ENCODE data around the gene CYBB.

The CYBB gene

GRCh38 chrX:37781814-37782213, 2.0 kb downstream of the CYBB start:
- no peak for DNase-seq
- no peaks in the 10 kb centered on the region for H3K36me3 ChIP-seq (ENCODE audit: control insufficient read depth, insufficient read depth, low read length)
- H3K9me3 ChIP-seq (ENCODE audit: control insufficient read depth, low read length): no peaks in the 10 kb centered on the region
- H3K27me3 ChIP-seq (replicated peaks; ENCODE audit: control insufficient read depth, insufficient read depth, low read length, poor library complexity, severe bottlenecking): no peaks in the 10 kb centered on the region
- H3K27ac ChIP-seq (ENCODE audit: insufficient read depth, low read length, poor library complexity, severe bottlenecking): no peak overlapping the region
- H3K4me1 ChIP-seq (ENCODE audit: control insufficient read depth, insufficient read depth, low read length, poor library complexity, severe bottlenecking): no peaks in the 10 kb centered on the region
- no peak overlapping the region for H3K4me3 ChIP-seq (ENCODE audit: insufficient read depth, low read depth, low read length, poor library complexity, severe bottlenecking)

DNA sequence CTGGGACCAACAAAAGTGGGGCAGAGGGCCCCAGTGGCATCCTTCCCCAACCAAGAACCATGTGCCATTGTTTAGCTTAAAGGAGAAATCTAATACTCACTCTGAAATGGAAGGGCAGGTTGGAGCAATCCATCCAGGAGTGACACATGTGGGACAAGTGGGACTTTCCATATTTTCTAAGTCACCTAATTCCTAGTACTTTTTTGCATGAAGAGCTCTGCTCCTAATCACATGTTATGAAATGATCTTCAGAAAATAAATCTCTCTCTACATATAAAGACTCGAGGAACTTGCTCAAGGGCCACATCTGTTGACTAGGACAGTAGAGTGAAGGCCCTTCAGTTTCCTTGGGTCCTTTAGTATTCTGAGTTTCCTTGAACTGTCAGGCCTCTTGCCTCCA, 2.5 kb downstream of the CYBB start:
- H3K4me3 ChIP-seq (ENCODE audit: insufficient read depth, low read depth, low read length, poor library complexity, severe bottlenecking): no peak overlapping the region
- DNase-seq: no peak
- H3K27me3 ChIP-seq (replicated peaks; ENCODE audit: control insufficient read depth, insufficient read depth, low read length, poor library complexity, severe bottlenecking): no peaks in the 10 kb centered on the region
- no peak overlapping the region for H3K27ac ChIP-seq (ENCODE audit: insufficient read depth, low read length, poor library complexity, severe bottlenecking)
- H3K4me1 ChIP-seq (ENCODE audit: control insufficient read depth, insufficient read depth, low read length, poor library complexity, severe bottlenecking): peaks cover 2% of the 10 kb centered on the region
- H3K36me3 ChIP-seq (ENCODE audit: control insufficient read depth, insufficient read depth, low read length): no peaks in the 10 kb centered on the region
- H3K9me3 ChIP-seq (ENCODE audit: control insufficient read depth, low read length): no peaks in the 10 kb centered on the region

DNA sequence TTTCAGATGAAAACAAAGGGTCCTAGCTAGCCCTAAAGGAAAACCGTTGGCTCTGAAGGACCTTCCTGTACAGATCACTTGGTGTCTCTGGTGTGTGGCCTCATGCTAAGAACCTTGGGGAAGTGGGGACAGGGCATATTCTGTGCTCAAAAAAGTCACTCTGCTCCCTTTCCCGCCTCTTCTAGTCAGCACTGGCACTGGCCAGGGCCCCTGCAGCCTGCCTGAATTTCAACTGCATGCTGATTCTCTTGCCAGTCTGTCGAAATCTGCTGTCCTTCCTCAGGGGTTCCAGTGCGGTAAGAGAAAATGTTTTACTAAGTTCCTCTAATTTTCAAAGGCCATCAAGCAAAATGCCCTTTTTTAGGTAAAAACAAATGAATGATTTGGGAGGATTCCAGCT, 3.4 kb downstream of the CYBB start:
- DNase-seq: no peak
- Histone ChIP-seq H3K4me1 (ENCODE audit: control insufficient read depth, insufficient read depth, low read length, poor library complexity, severe bottlenecking) (peaks cover 3% of the 10 kb centered on the region), H3K27ac (ENCODE audit: insufficient read depth, low read length, poor library complexity, severe bottlenecking) (no peak overlapping the region), H3K36me3 (ENCODE audit: control insufficient read depth, insufficient read depth, low read length) (no peaks in the 10 kb centered on the region), H3K27me3 (replicated peaks; ENCODE audit: control insufficient read depth, insufficient read depth, low read length, poor library complexity, severe bottlenecking) (no peaks in the 10 kb centered on the region), H3K4me3 (ENCODE audit: insufficient read depth, low read depth, low read length, poor library complexity, severe bottlenecking) (no peak overlapping the region), H3K9me3 (ENCODE audit: control insufficient read depth, low read length) (no peaks in the 10 kb centered on the region)

DNA sequence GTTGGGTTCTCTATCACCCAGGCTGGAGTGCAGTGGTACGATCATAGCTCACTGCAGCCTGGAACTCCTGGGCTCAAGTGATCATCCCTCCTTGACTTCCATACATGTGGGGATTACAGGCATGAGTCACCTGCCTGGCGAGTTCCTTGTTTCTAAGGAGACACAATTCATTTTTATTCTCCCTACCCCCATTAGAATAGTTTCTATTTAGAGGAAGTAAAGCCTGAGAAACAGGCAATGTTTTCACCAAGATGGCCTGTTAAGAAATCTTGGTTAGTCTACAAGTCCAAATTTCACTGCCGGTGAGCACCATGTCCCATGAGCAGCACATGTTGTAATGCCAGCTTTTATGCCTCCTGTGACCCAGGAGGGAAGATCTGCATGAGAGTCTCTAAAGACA, 5.7 kb downstream of the CYBB start:
- no peak for DNase-seq
- Histone ChIP-seq H3K9me3 (ENCODE audit: control insufficient read depth, low read length) (no peaks in the 10 kb centered on the region), H3K4me1 (ENCODE audit: control insufficient read depth, insufficient read depth, low read length, poor library complexity, severe bottlenecking) (peaks cover 3% of the 10 kb centered on the region), H3K4me3 (ENCODE audit: insufficient read depth, low read depth, low read length, poor library complexity, severe bottlenecking) (no peak overlapping the region), H3K36me3 (ENCODE audit: control insufficient read depth, insufficient read depth, low read length) (no peaks in the 10 kb centered on the region), H3K27ac (ENCODE audit: insufficient read depth, low read length, poor library complexity, severe bottlenecking) (no peak overlapping the region), H3K27me3 (replicated peaks; ENCODE audit: control insufficient read depth, insufficient read depth, low read length, poor library complexity, severe bottlenecking) (no peaks in the 10 kb centered on the region)

- no peak for DNase-seq
- H3K36me3 ChIP-seq (ENCODE audit: control insufficient read depth, insufficient read depth, low read length): no peaks in the 10 kb centered on the region
- H3K27me3 ChIP-seq (replicated peaks; ENCODE audit: control insufficient read depth, insufficient read depth, low read length, poor library complexity, severe bottlenecking): no peaks in the 10 kb centered on the region
- H3K9me3 ChIP-seq (ENCODE audit: control insufficient read depth, low read length): no peaks in the 10 kb centered on the region
- H3K4me1 ChIP-seq (ENCODE audit: control insufficient read depth, insufficient read depth, low read length, poor library complexity, severe bottlenecking): peaks cover 3% of the 10 kb centered on the region
- no peak overlapping the region for H3K27ac ChIP-seq (ENCODE audit: insufficient read depth, low read length, poor library complexity, severe bottlenecking)
- no peak overlapping the region for H3K4me3 ChIP-seq (ENCODE audit: insufficient read depth, low read depth, low read length, poor library complexity, severe bottlenecking)
Observed at GRCh38 chrX:37786624-37787422, 7.0 kb downstream of the CYBB start.

DNA sequence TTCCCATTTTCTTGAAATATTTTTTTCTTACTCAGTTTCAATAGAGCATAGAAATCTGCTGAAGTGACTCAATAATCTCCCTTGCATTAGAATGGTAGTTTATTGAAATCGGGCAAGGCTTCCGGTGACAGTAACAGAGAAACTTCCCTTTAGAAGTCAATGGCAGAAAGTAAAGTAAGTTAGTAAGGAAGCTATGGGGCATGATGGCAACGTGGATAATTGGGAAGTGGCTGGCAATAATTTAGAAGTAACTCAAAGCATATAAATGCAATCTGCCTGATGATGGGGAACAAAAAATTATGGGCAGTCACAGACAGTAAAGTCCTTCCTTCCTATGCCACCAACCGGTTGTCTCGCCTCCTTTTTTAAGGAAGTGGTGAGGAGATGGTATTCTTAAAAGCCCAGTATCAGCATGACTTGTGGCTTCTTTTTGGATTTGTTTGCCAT, 7.6 kb downstream of the CYBB start:
- no peak for DNase-seq
- H3K4me3 ChIP-seq (ENCODE audit: insufficient read depth, low read depth, low read length, poor library complexity, severe bottlenecking): no peak overlapping the region
- peaks cover 3% of the 10 kb centered on the region for H3K4me1 ChIP-seq (ENCODE audit: control insufficient read depth, insufficient read depth, low read length, poor library complexity, severe bottlenecking)
- no peaks in the 10 kb centered on the region for H3K36me3 ChIP-seq (ENCODE audit: control insufficient read depth, insufficient read depth, low read length)
- H3K27ac ChIP-seq (ENCODE audit: insufficient read depth, low read length, poor library complexity, severe bottlenecking): no peak overlapping the region
- H3K9me3 ChIP-seq (ENCODE audit: control insufficient read depth, low read length): no peaks in the 10 kb centered on the region
- no peaks in the 10 kb centered on the region for H3K27me3 ChIP-seq (replicated peaks; ENCODE audit: control insufficient read depth, insufficient read depth, low read length, poor library complexity, severe bottlenecking)

DNA sequence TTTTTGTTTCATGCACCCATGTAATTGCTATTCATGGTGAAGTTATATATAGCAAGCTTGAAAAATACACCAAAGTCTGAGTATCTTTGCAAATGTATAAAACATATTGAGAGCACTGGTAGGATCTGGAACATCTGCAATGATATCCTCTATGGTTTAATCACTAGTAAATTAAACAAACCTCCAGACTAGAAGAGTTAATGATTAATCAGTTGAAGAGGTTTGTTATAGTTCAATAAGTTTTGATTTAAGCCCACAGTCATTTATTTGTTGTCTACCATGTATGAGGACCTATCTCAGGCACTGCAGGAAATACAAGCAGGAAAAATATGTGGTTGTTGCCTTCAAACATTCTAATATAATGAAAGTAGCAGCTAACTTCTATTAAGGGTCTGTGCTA, 16.5 kb downstream of the CYBB start:
- no peaks in the 10 kb centered on the region for H3K9me3 ChIP-seq (ENCODE audit: control insufficient read depth, low read length)
- no peak overlapping the region for H3K4me3 ChIP-seq (ENCODE audit: insufficient read depth, low read depth, low read length, poor library complexity, severe bottlenecking)
- no peak for DNase-seq
- no peaks in the 10 kb centered on the region for H3K27me3 ChIP-seq (replicated peaks; ENCODE audit: control insufficient read depth, insufficient read depth, low read length, poor library complexity, severe bottlenecking)
- peaks cover 4% of the 10 kb centered on the region for H3K4me1 ChIP-seq (ENCODE audit: control insufficient read depth, insufficient read depth, low read length, poor library complexity, severe bottlenecking)
- H3K36me3 ChIP-seq (ENCODE audit: control insufficient read depth, insufficient read depth, low read length): no peaks in the 10 kb centered on the region
- no peak overlapping the region for H3K27ac ChIP-seq (ENCODE audit: insufficient read depth, low read length, poor library complexity, severe bottlenecking)

- no peak for DNase-seq
- Histone ChIP-seq H3K36me3 (ENCODE audit: control insufficient read depth, insufficient read depth, low read length) (no peaks in the 10 kb centered on the region), H3K4me1 (ENCODE audit: control insufficient read depth, insufficient read depth, low read length, poor library complexity, severe bottlenecking) (peaks cover 4% of the 10 kb centered on the region), H3K27me3 (replicated peaks; ENCODE audit: control insufficient read depth, insufficient read depth, low read length, poor library complexity, severe bottlenecking) (no peaks in the 10 kb centered on the region), H3K4me3 (ENCODE audit: insufficient read depth, low read depth, low read length, poor library complexity, severe bottlenecking) (no peak overlapping the region), H3K9me3 (ENCODE audit: control insufficient read depth, low read length) (no peaks in the 10 kb centered on the region), H3K27ac (ENCODE audit: insufficient read depth, low read length, poor library complexity, severe bottlenecking) (no peak overlapping the region)
Observed at GRCh38 chrX:37796805-37797204, 16.9 kb downstream of the CYBB start.

- no peak for DNase-seq
- Histone ChIP-seq H3K27me3 (replicated peaks; ENCODE audit: control insufficient read depth, insufficient read depth, low read length, poor library complexity, severe bottlenecking) (no peaks in the 10 kb centered on the region), H3K9me3 (ENCODE audit: control insufficient read depth, low read length) (no peaks in the 10 kb centered on the region)
Observed at GRCh38 chrX:37799936-37800335, 20.1 kb downstream of the CYBB start.

GRCh38 chrX:37800717-37801116, 20.9 kb downstream of the CYBB start:
- H3K4me3 ChIP-seq (ENCODE audit: insufficient read depth, low read depth, low read length, poor library complexity, severe bottlenecking): no peak overlapping the region
- DNase-seq: no peak

More at GRCh38 chrX:37799936-37800335, 20.1 kb downstream of the CYBB start:
- H3K27ac ChIP-seq (ENCODE audit: insufficient read depth, low read length, poor library complexity, severe bottlenecking): no peak overlapping the region
- H3K36me3 ChIP-seq (ENCODE audit: control insufficient read depth, insufficient read depth, low read length): no peaks in the 10 kb centered on the region
- H3K4me3 ChIP-seq (ENCODE audit: insufficient read depth, low read depth, low read length, poor library complexity, severe bottlenecking): no peak overlapping the region
- H3K4me1 ChIP-seq (ENCODE audit: control insufficient read depth, insufficient read depth, low read length, poor library complexity, severe bottlenecking): peaks cover 4% of the 10 kb centered on the region

More at GRCh38 chrX:37800717-37801116, 20.9 kb downstream of the CYBB start:
- peaks cover 4% of the 10 kb centered on the region for H3K4me1 ChIP-seq (ENCODE audit: control insufficient read depth, insufficient read depth, low read length, poor library complexity, severe bottlenecking)
- no peaks in the 10 kb centered on the region for H3K36me3 ChIP-seq (ENCODE audit: control insufficient read depth, insufficient read depth, low read length)
- no peaks in the 10 kb centered on the region for H3K27me3 ChIP-seq (replicated peaks; ENCODE audit: control insufficient read depth, insufficient read depth, low read length, poor library complexity, severe bottlenecking)
- H3K27ac ChIP-seq (ENCODE audit: insufficient read depth, low read length, poor library complexity, severe bottlenecking): no peak overlapping the region
- no peaks in the 10 kb centered on the region for H3K9me3 ChIP-seq (ENCODE audit: control insufficient read depth, low read length)
